ENCODE measurements around the gene C1orf226. TPM values are rescaled to one million over a fixed set of nuclear protein-coding genes. Genes with fewer than 3 reads are reported as not detected.

Gene C1orf226
- total and polyA plus RNA-seq, 2 of the 4 experiments (the other 2 are of a cell fraction): under 0.01 to 0.10 TPM

DNA sequence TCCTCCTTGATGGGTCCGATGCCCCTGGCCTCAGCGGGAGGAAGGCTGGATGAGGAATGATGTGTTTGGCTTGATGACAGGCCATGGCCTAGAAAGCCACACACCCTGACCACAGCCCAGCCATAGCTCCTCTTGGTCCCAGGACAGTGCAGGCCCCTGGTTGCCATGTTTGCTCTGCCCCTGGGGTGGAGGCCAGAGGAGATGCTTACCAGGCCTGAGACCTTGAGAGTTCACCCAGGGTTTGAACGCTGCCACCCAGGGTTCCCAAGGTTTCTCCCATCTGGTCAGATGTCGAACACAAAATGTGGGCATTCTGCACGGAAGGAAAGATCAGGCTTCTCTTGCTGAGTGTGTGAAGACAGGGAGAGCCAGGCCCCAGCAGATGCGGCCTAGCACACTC lies 2.6 kb downstream of the C1orf226 start:
- no peak overlapping the region for H2AK9ac ChIP-seq (replicated peaks; ENCODE audit: low read depth, low read length, poor library complexity)
- peaks cover 24% of the 10 kb centered on the region for H3K27me3 ChIP-seq (ENCODE audit: control insufficient read depth, insufficient read depth, low read length)
- no peaks in the 10 kb centered on the region for H3K9me1 ChIP-seq (ENCODE audit: insufficient read depth, low read length)
- in situ Hi-C loops (cut with MboI; ENCODE audit: low sequenced_read_pairs) (loop anchor here (25.0 kb wide), 1 partner anchor 597 kb away; no protein-coding TSS in a partner anchor), intact Hi-C loops (cut with micrococcal nuclease) (no loop called here), dilution Hi-C loops (cut with HindIII; ENCODE audit: low sequenced_read_pairs, unreplicated experiment) (no loop called here)
- H2BK15ac ChIP-seq (ENCODE audit: low read depth, low read length): no peak overlapping the region
- H2AK5ac ChIP-seq (ENCODE audit: low read depth, low read length): no peak overlapping the region
- no peak overlapping the region for H4K8ac ChIP-seq (ENCODE audit: low read depth in 2 of 2, low read length in 2 of 2)
- H3K4me3 ChIP-seq (ENCODE audit: insufficient read depth, low read depth, low read length): no peak overlapping the region
- H3K9ac ChIP-seq (ENCODE audit: low read depth, low read length): no peak overlapping the region
- H3K4me2 ChIP-seq (ENCODE audit: low read depth, low read length): no peak overlapping the region
- H2BK5ac ChIP-seq (ENCODE audit: low read depth, low read length, poor library complexity, severe bottlenecking): no peak overlapping the region
- H3K36me3 ChIP-seq (ENCODE audit: control insufficient read depth, insufficient read depth, low read length): no peaks in the 10 kb centered on the region
- H2AFZ ChIP-seq (replicated peaks; ENCODE audit: low read length, poor library complexity): no peak overlapping the region
- no peak overlapping the region for H3K14ac ChIP-seq (replicated peaks; ENCODE audit: low read depth, low read length)
- no TSS peak for BruUV-seq (replicated peaks)
- H3K4me1 ChIP-seq (ENCODE audit: control insufficient read depth, insufficient read depth, low read length): no peaks in the 10 kb centered on the region
- 89% methylated on average over 1 of the region's 6 CpGs; no CpG with 5 or more reads in 1 of the 2 experiments for WGBS, 2 experiments (ENCODE audit: extremely low coverage in 2 of 2, insufficient read length in 1 of 2)
- no peak overlapping the region for H4K91ac ChIP-seq (ENCODE audit: insufficient read depth, low read depth, low read length)
- no peak overlapping the region for H3K27ac ChIP-seq (ENCODE audit: insufficient read depth, low read length)
- no peak overlapping the region for H3K23ac ChIP-seq (ENCODE audit: low read depth, low read length)
- no peak overlapping the region for H3K18ac ChIP-seq (ENCODE audit: low read depth, low read length)
- no peaks in the 10 kb centered on the region for H4K20me1 ChIP-seq (ENCODE audit: insufficient read depth, low read length)
- DNase-seq (no peak), ATAC-seq (ENCODE audit: low read depth) (no peak)
- POLR2A ChIA-PET (ENCODE audit: unreplicated experiment): no interaction called here
- no peak overlapping the region for H3K4ac ChIP-seq (ENCODE audit: low read depth, low read length)
- no peak overlapping the region for H2BK20ac ChIP-seq (ENCODE audit: low read depth, low read length)
- CTCF ChIA-PET: no interaction called here
- H3K79me1 ChIP-seq (ENCODE audit: low read depth in 1 of 2, low read length in 2 of 2): no peaks in the 10 kb centered on the region
- no peak overlapping the region for H4K5ac ChIP-seq (ENCODE audit: low read depth, low read length)
- H2BK120ac ChIP-seq (ENCODE audit: low read depth, low read length): no peak overlapping the region
- no peaks in the 10 kb centered on the region for H3K9me3 ChIP-seq (ENCODE audit: control insufficient read depth, insufficient read depth, low read length)
- TF ChIP-seq MXI1 (IDR thresholded peaks at IDR 0.05; ENCODE audit: borderline replicate concordance, low read depth, low read length): no peak
- TF ChIP-seq MAFK (IDR thresholded peaks at IDR 0.05; ENCODE audit: low read depth, low read length): no peak
- TF ChIP-seq RAD21 (IDR thresholded peaks at IDR 0.05; ENCODE audit: low read length): no peak
- TF ChIP-seq CHD1 (IDR thresholded peaks at IDR 0.05; ENCODE audit: low read depth, low read length): no peak
- TF ChIP-seq, protein P1, sequence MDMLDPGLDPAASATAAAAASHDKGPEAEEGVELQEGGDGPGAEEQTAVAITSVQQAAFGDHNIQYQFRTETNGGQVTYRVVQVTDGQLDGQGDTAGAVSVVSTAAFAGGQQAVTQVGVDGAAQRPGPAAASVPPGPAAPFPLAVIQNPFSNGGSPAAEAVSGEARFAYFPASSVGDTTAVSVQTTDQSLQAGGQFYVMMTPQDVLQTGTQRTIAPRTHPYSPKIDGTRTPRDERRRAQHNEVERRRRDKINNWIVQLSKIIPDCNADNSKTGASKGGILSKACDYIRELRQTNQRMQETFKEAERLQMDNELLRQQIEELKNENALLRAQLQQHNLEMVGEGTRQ (IDR thresholded peaks at IDR 0.05; ENCODE audit: low read depth, low read length): no peak
- TF ChIP-seq SMC3 (IDR thresholded peaks at IDR 0.05; ENCODE audit: low read depth, low read length): no peak
- TF ChIP-seq POLR2A (IDR thresholded peaks at IDR 0.05; ENCODE audit: low read depth, low read length): no peak
- TF ChIP-seq, protein P2, sequence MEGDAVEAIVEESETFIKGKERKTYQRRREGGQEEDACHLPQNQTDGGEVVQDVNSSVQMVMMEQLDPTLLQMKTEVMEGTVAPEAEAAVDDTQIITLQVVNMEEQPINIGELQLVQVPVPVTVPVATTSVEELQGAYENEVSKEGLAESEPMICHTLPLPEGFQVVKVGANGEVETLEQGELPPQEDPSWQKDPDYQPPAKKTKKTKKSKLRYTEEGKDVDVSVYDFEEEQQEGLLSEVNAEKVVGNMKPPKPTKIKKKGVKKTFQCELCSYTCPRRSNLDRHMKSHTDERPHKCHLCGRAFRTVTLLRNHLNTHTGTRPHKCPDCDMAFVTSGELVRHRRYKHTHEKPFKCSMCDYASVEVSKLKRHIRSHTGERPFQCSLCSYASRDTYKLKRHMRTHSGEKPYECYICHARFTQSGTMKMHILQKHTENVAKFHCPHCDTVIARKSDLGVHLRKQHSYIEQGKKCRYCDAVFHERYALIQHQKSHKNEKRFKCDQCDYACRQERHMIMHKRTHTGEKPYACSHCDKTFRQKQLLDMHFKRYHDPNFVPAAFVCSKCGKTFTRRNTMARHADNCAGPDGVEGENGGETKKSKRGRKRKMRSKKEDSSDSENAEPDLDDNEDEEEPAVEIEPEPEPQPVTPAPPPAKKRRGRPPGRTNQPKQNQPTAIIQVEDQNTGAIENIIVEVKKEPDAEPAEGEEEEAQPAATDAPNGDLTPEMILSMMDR (conservative IDR thresholded peaks at IDR 0.05; ENCODE audit: low read depth, low read length): no peak
- no peak for TF ChIP-seq BHLHE40 (IDR thresholded peaks at IDR 0.05; ENCODE audit: low read depth, low read length)
- TF ChIP-seq NFE2L2 (IDR thresholded peaks at IDR 0.05; ENCODE audit: low read depth, low read length): no peak
- TF ChIP-seq, protein P3, sequence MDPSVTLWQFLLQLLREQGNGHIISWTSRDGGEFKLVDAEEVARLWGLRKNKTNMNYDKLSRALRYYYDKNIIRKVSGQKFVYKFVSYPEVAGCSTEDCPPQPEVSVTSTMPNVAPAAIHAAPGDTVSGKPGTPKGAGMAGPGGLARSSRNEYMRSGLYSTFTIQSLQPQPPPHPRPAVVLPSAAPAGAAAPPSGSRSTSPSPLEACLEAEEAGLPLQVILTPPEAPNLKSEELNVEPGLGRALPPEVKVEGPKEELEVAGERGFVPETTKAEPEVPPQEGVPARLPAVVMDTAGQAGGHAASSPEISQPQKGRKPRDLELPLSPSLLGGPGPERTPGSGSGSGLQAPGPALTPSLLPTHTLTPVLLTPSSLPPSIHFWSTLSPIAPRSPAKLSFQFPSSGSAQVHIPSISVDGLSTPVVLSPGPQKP (IDR thresholded peaks at IDR 0.05; ENCODE audit: borderline replicate concordance, low read depth, low read length): no peak
- no peak for TF ChIP-seq RFX5 (IDR thresholded peaks at IDR 0.05; ENCODE audit: low read depth, low read length)
- H3K56ac ChIP-seq (ENCODE audit: extremely low read depth, insufficient read depth, low read length): no peak overlapping the region

Data from IMR-90 (cell line).